Measurements from ENCODE around the gene ZNF135. TPM values are rescaled to one million over a fixed set of nuclear protein-coding genes. Genes with fewer than 3 reads are reported as not detected.

The ZNF135 gene
- total RNA-seq, 1 donor from 2014 or later: 16.6 TPM

DNA sequence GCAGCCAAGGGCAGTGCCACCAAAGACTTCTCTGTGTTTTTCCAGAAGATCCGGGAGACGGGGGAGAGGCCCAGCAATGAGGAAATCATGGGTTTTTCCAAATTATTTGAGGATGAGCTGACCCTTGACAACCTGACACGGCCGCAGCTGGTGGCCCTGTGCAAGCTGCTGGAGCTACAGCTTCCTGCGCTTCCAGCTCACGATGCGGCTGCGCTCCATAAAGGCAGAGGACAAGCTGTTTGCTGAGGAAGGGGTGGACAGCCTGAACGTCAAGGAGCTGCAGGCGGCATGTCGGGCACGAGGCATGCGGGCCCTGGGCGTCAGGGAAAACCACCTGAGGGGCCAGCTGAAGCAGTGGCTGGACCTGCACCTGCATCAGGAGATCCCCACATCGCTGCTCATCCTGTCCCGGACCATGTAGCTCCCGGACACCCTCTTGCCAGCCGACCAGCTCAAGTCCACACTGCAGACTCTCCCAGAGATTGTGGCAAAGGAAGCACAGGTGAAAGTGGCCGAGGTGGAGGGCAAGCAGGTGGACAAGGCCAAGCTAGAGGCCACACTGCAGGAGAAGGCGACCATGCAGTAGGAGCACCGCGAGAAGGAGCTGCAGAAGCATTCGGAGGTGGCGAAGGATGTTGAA is 13.6 kb upstream of the ZNF135 start:
- Mint-ChIP-seq H3K9me3 (ENCODE audit: unreplicated experiment) (peaks cover 28% of the 10 kb centered on the region), H3K36me3 (ENCODE audit: unreplicated experiment) (peaks cover 23% of the 10 kb centered on the region), H3K27me3 (ENCODE audit: unreplicated experiment) (peaks cover 11% of the 10 kb centered on the region), H3K4me3 (ENCODE audit: unreplicated experiment) (no peak overlapping the region), H3K27ac (ENCODE audit: unreplicated experiment) (no peak overlapping the region), H3K4me1 (ENCODE audit: low read depth, unreplicated experiment) (no peaks in the 10 kb centered on the region)
- TF ChIP-seq, protein P1, sequence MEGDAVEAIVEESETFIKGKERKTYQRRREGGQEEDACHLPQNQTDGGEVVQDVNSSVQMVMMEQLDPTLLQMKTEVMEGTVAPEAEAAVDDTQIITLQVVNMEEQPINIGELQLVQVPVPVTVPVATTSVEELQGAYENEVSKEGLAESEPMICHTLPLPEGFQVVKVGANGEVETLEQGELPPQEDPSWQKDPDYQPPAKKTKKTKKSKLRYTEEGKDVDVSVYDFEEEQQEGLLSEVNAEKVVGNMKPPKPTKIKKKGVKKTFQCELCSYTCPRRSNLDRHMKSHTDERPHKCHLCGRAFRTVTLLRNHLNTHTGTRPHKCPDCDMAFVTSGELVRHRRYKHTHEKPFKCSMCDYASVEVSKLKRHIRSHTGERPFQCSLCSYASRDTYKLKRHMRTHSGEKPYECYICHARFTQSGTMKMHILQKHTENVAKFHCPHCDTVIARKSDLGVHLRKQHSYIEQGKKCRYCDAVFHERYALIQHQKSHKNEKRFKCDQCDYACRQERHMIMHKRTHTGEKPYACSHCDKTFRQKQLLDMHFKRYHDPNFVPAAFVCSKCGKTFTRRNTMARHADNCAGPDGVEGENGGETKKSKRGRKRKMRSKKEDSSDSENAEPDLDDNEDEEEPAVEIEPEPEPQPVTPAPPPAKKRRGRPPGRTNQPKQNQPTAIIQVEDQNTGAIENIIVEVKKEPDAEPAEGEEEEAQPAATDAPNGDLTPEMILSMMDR (IDR thresholded peaks at IDR 0.05; ENCODE audit: partially characterized antibody, unreplicated experiment): no peak
- DNase-seq: no peak

- TF ChIP-seq, protein P1 (IDR thresholded peaks at IDR 0.05; ENCODE audit: partially characterized antibody, unreplicated experiment): no peak
- DNase-seq: no peak
- H3K4me3 Mint-ChIP-seq (ENCODE audit: unreplicated experiment): no peak overlapping the region
- no peak overlapping the region for H3K27ac Mint-ChIP-seq (ENCODE audit: unreplicated experiment)
- peaks cover 24% of the 10 kb centered on the region for H3K36me3 Mint-ChIP-seq (ENCODE audit: unreplicated experiment)
- H3K9me3 Mint-ChIP-seq (ENCODE audit: unreplicated experiment): peaks cover 36% of the 10 kb centered on the region
- H3K27me3 Mint-ChIP-seq (ENCODE audit: unreplicated experiment): peaks cover 8% of the 10 kb centered on the region
- H3K4me1 Mint-ChIP-seq (ENCODE audit: low read depth, unreplicated experiment): no peaks in the 10 kb centered on the region
Measured at GRCh38 chr19:58046856-58047255, 12.2 kb upstream of the ZNF135 start.

DNA sequence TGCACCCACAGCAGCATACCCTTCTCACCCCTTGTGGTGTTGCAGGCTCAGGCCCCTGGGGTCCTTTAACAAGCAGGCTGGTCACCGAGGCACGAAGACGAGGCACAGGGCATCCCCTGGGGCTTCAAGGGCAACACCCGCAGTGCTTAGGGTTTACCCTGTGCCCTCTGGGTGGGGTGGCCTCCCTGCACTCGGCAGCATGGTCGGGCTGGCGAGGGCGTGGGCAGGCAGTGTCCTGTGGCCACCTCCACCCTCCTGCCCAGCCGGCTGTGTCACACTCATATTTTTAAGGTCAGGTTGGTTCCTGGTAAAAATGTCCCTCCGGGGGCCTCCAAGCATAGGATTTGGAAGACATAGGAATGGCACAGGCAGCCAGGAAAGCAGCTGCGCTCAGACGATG is 11.4 kb upstream of the ZNF135 start:
- DNase-seq: no peak
- TF ChIP-seq, protein P1 (IDR thresholded peaks at IDR 0.05; ENCODE audit: partially characterized antibody, unreplicated experiment): no peak
- H3K4me3 Mint-ChIP-seq (ENCODE audit: unreplicated experiment): no peak overlapping the region
- peaks cover 24% of the 10 kb centered on the region for H3K36me3 Mint-ChIP-seq (ENCODE audit: unreplicated experiment)
- peaks cover 37% of the 10 kb centered on the region for H3K9me3 Mint-ChIP-seq (ENCODE audit: unreplicated experiment)
- peaks cover 8% of the 10 kb centered on the region for H3K27me3 Mint-ChIP-seq (ENCODE audit: unreplicated experiment)
- no peak overlapping the region for H3K27ac Mint-ChIP-seq (ENCODE audit: unreplicated experiment)
- H3K4me1 Mint-ChIP-seq (ENCODE audit: low read depth, unreplicated experiment): no peaks in the 10 kb centered on the region

DNA sequence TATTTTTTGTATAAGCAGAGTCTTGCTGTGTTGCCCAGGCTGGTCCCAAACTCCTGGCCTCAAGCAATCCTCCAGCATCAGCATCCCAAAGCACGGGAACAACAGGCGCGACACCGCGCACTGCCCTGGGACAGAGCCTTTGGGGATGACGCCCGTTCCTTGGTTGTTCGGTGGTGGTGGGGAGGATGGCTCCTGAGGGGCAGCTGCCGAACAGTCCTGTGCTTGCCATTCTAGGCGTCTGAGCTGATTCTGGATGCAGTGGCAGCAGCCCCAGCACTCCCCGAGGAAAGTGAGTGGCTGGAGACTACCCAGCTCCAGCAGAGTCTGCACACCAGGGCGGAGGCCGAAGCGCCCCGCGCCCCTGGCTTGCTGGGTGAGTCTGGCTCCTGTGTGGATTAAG is 6.8 kb upstream of the ZNF135 start:
- no peak for DNase-seq
- H3K9me3 Mint-ChIP-seq (ENCODE audit: unreplicated experiment): peaks cover 37% of the 10 kb centered on the region
- TF ChIP-seq, protein P1 (IDR thresholded peaks at IDR 0.05; ENCODE audit: partially characterized antibody, unreplicated experiment): no peak
- no peaks in the 10 kb centered on the region for H3K4me1 Mint-ChIP-seq (ENCODE audit: low read depth, unreplicated experiment)
- no peak overlapping the region for H3K4me3 Mint-ChIP-seq (ENCODE audit: unreplicated experiment)
- H3K27ac Mint-ChIP-seq (ENCODE audit: unreplicated experiment): no peak overlapping the region
- peaks cover 9% of the 10 kb centered on the region for H3K27me3 Mint-ChIP-seq (ENCODE audit: unreplicated experiment)
- H3K36me3 Mint-ChIP-seq (ENCODE audit: unreplicated experiment): peaks cover 33% of the 10 kb centered on the region

DNA sequence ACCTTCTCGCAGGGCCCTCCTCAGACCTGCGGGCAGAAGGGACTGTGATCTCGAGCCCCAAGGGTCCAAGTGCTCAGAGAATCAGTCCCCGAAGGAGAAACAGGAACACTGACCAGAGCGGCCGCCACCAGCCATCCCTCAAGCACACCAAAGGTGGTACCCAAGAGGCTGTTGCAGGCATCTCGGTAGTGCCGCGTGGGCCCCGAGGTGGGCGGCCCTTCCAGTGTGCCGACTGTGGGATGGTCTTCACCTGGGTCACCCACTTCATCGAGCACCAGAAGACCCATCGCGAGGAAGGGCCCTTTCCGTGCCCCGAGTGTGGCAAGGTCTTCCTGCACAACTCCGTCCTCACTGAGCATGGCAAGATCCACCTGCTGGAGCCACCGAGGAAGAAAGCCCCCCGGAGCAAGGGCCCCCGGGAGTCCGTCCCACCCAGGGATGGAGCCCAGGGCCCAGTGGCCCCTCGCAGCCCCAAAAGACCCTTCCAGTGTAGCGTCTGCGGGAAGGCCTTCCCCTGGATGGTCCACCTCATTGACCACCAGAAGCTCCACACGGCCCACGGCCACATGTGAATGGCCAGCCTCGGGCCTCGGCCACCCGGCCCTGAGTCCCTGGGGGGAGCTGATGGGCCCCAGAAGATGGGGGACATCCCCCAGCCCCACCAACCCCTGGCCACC is 5.5 kb upstream of the ZNF135 start:
- Mint-ChIP-seq H3K9me3 (ENCODE audit: unreplicated experiment) (peaks cover 41% of the 10 kb centered on the region), H3K4me1 (ENCODE audit: low read depth, unreplicated experiment) (peaks cover 1% of the 10 kb centered on the region), H3K27ac (ENCODE audit: unreplicated experiment) (no peak overlapping the region), H3K27me3 (ENCODE audit: unreplicated experiment) (peaks cover 13% of the 10 kb centered on the region), H3K4me3 (ENCODE audit: unreplicated experiment) (no peak overlapping the region), H3K36me3 (ENCODE audit: unreplicated experiment) (peaks cover 38% of the 10 kb centered on the region)
- TF ChIP-seq, protein P1 (IDR thresholded peaks at IDR 0.05; ENCODE audit: partially characterized antibody, unreplicated experiment): no peak
- DNase-seq: no peak

Data from glutamatergic neuron (in vitro differentiated cells).